ENCODE results near the gene ZDHHC4. TPM values are rescaled to one million over a fixed set of nuclear protein-coding genes. Genes with fewer than 3 reads are reported as not detected.
A peak's percentile ranks its signal among the peaks of the same experiment; 100 is the strongest.

The ZDHHC4 gene
- total RNA-seq, 1 experiment from 2014 or later: 62.0 TPM

DNA sequence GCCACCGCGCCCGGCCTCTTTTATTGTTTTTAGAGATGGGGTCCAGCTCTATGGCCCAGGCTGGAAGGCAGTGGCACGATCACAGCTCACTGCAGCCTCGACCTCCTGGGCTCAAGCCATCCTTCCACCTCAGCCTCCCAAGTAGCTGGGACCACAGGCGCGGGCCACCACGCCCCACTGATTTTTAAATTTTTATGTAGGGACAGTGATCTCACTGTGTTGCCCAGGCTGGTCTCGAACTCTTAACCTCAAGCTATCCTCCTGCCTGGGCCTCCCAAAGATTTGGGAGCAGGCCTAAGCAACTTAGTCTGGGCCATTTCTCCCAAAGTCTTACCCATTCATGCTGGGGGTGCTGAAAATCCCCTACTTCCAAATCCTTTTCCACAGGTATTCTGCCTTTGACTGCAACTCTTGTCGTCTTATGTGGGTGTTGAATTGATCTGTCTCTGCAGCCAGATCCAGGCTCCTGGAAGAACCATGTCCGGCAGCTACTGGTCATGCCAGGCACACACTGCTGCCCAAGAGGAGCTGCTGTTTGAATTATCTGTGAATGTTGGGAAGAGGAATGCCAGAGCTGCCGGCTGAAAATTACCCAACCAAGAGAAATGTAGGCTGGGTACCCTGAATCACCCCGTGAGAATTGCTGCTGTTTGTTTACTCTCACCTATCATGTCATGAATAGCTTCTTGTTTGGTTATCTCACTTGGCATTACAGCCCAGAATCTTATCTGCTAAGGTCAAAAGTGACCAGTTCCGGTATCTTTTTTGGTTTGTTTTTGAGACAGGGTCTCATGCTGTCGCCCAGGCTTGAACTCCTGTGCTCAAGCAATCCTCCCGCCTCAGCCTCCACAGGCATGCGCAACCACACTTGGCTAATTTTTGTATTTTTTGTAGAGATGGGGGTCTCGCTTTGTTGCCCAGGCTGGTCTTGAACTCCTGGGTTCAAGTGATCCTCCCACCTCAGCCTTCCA lies 1.1 kb downstream of the ZDHHC4 start:
- Histone ChIP-seq H3K79me1 (ENCODE audit: insufficient read depth, low read depth, low read length, poor library complexity, severe bottlenecking) (no peaks in the 10 kb centered on the region), H2BK15ac (ENCODE audit: low read depth, low read length) (no peak overlapping the region), H4K8ac (replicated peaks; ENCODE audit: insufficient read length, low read depth, low read length) (no peak overlapping the region), H3K79me2 (ENCODE audit: insufficient read depth, low read length) (no peaks in the 10 kb centered on the region), H4K5ac (ENCODE audit: insufficient read length, low read depth, low read length) (no peak overlapping the region), H3K23me2 (ENCODE audit: insufficient read length, low read depth, low read length, poor library complexity, severe bottlenecking) (no peaks in the 10 kb centered on the region), H3K9ac (ENCODE audit: extremely low read depth, insufficient read length, low read length) (no peak overlapping the region), H4K20me1 (ENCODE audit: control insufficient read depth, insufficient read depth, insufficient read length) (no peaks in the 10 kb centered on the region), H2AK5ac (ENCODE audit: insufficient read length, low read length) (no peak overlapping the region), H3K23ac (ENCODE audit: insufficient read length, low read depth, low read length) (no peak overlapping the region), H2BK12ac (ENCODE audit: insufficient read length, low read depth, low read length) (no peak overlapping the region), H3T11ph (ENCODE audit: low read length) (no peak overlapping the region), H2BK5ac (ENCODE audit: insufficient read length, low read length) (no peak overlapping the region), H3K4me2 (ENCODE audit: insufficient read depth, insufficient read length, low read length) (peak overlapping the region; percentile 22), H3K18ac (ENCODE audit: insufficient read length, low read depth, low read length) (no peak overlapping the region), H2AFZ (ENCODE audit: low read length) (no peak overlapping the region), H3K27me3 (ENCODE audit: insufficient read depth, low read length) (no peaks in the 10 kb centered on the region), H3K4me1 (ENCODE audit: insufficient read depth, low read length) (no peaks in the 10 kb centered on the region), H2BK20ac (ENCODE audit: low read depth, low read length, poor library complexity, severe bottlenecking) (no peak overlapping the region), H3K9me3 (ENCODE audit: control insufficient read depth, low read depth, low read length) (no peaks in the 10 kb centered on the region), H3K27ac (ENCODE audit: insufficient read length, low read depth, low read length) (no peak overlapping the region), H4K91ac (ENCODE audit: insufficient read length, low read depth, low read length) (no peak overlapping the region), H3K56ac (ENCODE audit: insufficient read length, low read depth, low read length) (no peak overlapping the region), H3K14ac (ENCODE audit: insufficient read depth, low read length) (no peak overlapping the region), H3K4ac (ENCODE audit: low read depth, low read length) (no peak overlapping the region), H2BK120ac (ENCODE audit: low read depth, low read length, poor library complexity, severe bottlenecking) (no peak overlapping the region)
- Mint-ChIP-seq H3K4me1 (peaks cover 0 to 2% of the 10 kb centered on the region in 2 experiments; a peak in 1 of 4 replicates), H3K27me3 (ENCODE audit: low read depth) (no peaks in the 10 kb centered on the region; the same call in 1 of the 2 replicates), H3K4me3 (peak overlapping the region; percentile 80 to 87), H3K36me3 (ENCODE audit: insufficient read depth in 1 of 3, low read depth in 3 of 3) (peaks cover 13 to 44% (median 37%) of the 10 kb centered on the region in 3 experiments; a peak in 6 of 7 replicates), H3K27ac (peak overlapping the region; percentile 23 to 84 (median 58); a peak in 4 of 7 replicates), H3K9me3 (no peaks in the 10 kb centered on the region)
- no CpG with 5 or more reads among the region's 18 CpGs for WGBS (ENCODE audit: extremely low coverage, insufficient read length, low lambda C conversion rate)
- no peak for DNase-seq
- TF ChIP-seq, protein P1, sequence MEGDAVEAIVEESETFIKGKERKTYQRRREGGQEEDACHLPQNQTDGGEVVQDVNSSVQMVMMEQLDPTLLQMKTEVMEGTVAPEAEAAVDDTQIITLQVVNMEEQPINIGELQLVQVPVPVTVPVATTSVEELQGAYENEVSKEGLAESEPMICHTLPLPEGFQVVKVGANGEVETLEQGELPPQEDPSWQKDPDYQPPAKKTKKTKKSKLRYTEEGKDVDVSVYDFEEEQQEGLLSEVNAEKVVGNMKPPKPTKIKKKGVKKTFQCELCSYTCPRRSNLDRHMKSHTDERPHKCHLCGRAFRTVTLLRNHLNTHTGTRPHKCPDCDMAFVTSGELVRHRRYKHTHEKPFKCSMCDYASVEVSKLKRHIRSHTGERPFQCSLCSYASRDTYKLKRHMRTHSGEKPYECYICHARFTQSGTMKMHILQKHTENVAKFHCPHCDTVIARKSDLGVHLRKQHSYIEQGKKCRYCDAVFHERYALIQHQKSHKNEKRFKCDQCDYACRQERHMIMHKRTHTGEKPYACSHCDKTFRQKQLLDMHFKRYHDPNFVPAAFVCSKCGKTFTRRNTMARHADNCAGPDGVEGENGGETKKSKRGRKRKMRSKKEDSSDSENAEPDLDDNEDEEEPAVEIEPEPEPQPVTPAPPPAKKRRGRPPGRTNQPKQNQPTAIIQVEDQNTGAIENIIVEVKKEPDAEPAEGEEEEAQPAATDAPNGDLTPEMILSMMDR (conservative IDR thresholded peaks at IDR 0.05): no peak
